ENCODE measurements around the gene MAPK11. TPM values are rescaled to one million over a fixed set of nuclear protein-coding genes. Genes with fewer than 3 reads are reported as not detected.
"Not testable (repeated sequence)": the region's sequence is repeated elsewhere in the genome, so short reads cannot be mapped to it uniquely, and the experiment has no call there.

The MAPK11 gene
- total RNA-seq, 1 experiment from 2014 or later = 14.3 TPM

GRCh38 chr22:50275181-50276055 is 5.2 kb upstream of the MAPK11 start:
- no peaks in the 10 kb centered on the region for H3K9me3 Mint-ChIP-seq (ENCODE audit: low read depth, unreplicated experiment)
- CTCF ChIA-PET = interaction anchor here (0.6 to 1.4 kb wide), 2 partner anchors 18 to 288 kb away, joined by 3 to 5 read pairs; no protein-coding TSS in a partner anchor
- H3K4me1 Mint-ChIP-seq (ENCODE audit: low read depth, unreplicated experiment) = peaks cover 10% of the 10 kb centered on the region
- TF ChIP-seq, protein P1, sequence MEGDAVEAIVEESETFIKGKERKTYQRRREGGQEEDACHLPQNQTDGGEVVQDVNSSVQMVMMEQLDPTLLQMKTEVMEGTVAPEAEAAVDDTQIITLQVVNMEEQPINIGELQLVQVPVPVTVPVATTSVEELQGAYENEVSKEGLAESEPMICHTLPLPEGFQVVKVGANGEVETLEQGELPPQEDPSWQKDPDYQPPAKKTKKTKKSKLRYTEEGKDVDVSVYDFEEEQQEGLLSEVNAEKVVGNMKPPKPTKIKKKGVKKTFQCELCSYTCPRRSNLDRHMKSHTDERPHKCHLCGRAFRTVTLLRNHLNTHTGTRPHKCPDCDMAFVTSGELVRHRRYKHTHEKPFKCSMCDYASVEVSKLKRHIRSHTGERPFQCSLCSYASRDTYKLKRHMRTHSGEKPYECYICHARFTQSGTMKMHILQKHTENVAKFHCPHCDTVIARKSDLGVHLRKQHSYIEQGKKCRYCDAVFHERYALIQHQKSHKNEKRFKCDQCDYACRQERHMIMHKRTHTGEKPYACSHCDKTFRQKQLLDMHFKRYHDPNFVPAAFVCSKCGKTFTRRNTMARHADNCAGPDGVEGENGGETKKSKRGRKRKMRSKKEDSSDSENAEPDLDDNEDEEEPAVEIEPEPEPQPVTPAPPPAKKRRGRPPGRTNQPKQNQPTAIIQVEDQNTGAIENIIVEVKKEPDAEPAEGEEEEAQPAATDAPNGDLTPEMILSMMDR (IDR thresholded peaks at IDR 0.05; ENCODE audit: unreplicated experiment) = no peak
- H3K27ac Mint-ChIP-seq (ENCODE audit: unreplicated experiment) = no peak overlapping the region
- intact Hi-C loops (cut with micrococcal nuclease; ENCODE audit: unreplicated experiment) = no loop called here
- peaks cover 79% of the 10 kb centered on the region for H3K36me3 Mint-ChIP-seq (ENCODE audit: insufficient read depth, unreplicated experiment)
- no peak for DNase-seq
- no peak overlapping the region for H3K4me3 Mint-ChIP-seq (ENCODE audit: low read depth, unreplicated experiment)
- BruUV-seq (replicated peaks) = TSS peak; percentile 79
- no peaks in the 10 kb centered on the region for H3K27me3 Mint-ChIP-seq (ENCODE audit: unreplicated experiment)

DNA sequence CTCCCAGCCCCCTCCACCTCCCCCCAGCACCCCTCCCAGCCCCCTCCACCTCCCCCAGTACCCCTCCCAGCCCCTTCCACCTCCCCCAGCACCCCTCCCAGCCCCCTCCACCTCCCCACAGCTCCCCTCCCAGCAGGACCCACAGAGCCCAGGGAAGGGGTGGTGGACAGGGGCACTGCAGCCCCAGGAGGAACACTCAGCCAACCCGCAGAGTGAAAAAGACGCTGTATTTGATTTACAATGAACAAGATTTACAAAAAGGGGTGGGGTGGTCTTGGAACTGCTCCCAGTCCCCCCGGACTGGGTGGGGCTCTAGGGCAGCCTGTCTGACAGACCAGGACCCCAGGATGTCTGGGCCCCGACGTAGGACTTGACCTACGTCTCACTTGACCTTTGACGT is 4.6 kb upstream of the MAPK11 start:
- no peak overlapping the region for H3K4me3 Mint-ChIP-seq (ENCODE audit: low read depth, unreplicated experiment)
- no peaks in the 10 kb centered on the region for H3K27me3 Mint-ChIP-seq (ENCODE audit: unreplicated experiment)
- TF ChIP-seq, protein P1 (IDR thresholded peaks at IDR 0.05; ENCODE audit: unreplicated experiment) = no peak
- no peaks in the 10 kb centered on the region for H3K9me3 Mint-ChIP-seq (ENCODE audit: low read depth, unreplicated experiment)
- intact Hi-C loops (cut with micrococcal nuclease; ENCODE audit: unreplicated experiment) = loop anchor here (5.0 kb wide), 1 partner anchor 53 kb away; the partner anchor contains the start of gene DENND6B
- peaks cover 84% of the 10 kb centered on the region for H3K36me3 Mint-ChIP-seq (ENCODE audit: insufficient read depth, unreplicated experiment)
- no TSS peak for BruUV-seq (replicated peaks)
- H3K4me1 Mint-ChIP-seq (ENCODE audit: low read depth, unreplicated experiment) = peaks cover 10% of the 10 kb centered on the region
- DNase-seq = no peak
- CTCF ChIA-PET = no interaction called here
- no peak overlapping the region for H3K27ac Mint-ChIP-seq (ENCODE audit: unreplicated experiment)

- intact Hi-C loops (cut with micrococcal nuclease; ENCODE audit: unreplicated experiment) = loop anchor here (5.0 kb wide), 1 partner anchor 53 kb away; the partner anchor contains the start of gene DENND6B
- BruUV-seq (replicated peaks) = no TSS peak
- Mint-ChIP-seq H3K27me3 (ENCODE audit: unreplicated experiment) (no peaks in the 10 kb centered on the region), H3K9me3 (ENCODE audit: low read depth, unreplicated experiment) (no peaks in the 10 kb centered on the region), H3K27ac (ENCODE audit: unreplicated experiment) (peak overlapping the region; percentile 52), H3K4me3 (ENCODE audit: low read depth, unreplicated experiment) (no peak overlapping the region), H3K4me1 (ENCODE audit: low read depth, unreplicated experiment) (peaks cover 13% of the 10 kb centered on the region), H3K36me3 (ENCODE audit: insufficient read depth, unreplicated experiment) (peaks cover 84% of the 10 kb centered on the region)
- DNase-seq = peak; percentile 60
- CTCF ChIA-PET = no interaction called here
- TF ChIP-seq, protein P1 (IDR thresholded peaks at IDR 0.05; ENCODE audit: unreplicated experiment) = peak; percentile 44
Measured at GRCh38 chr22:50274311-50274710, 4.1 kb upstream of the MAPK11 start.

- intact Hi-C loops (cut with micrococcal nuclease; ENCODE audit: unreplicated experiment) = loop anchor here (5.0 kb wide), 1 partner anchor 54 kb away; the partner anchor contains the start of gene DENND6B
- H3K4me3 Mint-ChIP-seq (ENCODE audit: low read depth, unreplicated experiment); H3K9me3 Mint-ChIP-seq (ENCODE audit: low read depth, unreplicated experiment); DNase-seq; H3K27me3 Mint-ChIP-seq (ENCODE audit: unreplicated experiment); BruUV-seq (replicated peaks); CTCF ChIA-PET: not testable (repeated sequence)
- Mint-ChIP-seq H3K27ac (ENCODE audit: unreplicated experiment) (peak overlapping the region; percentile 52), H3K36me3 (ENCODE audit: insufficient read depth, unreplicated experiment) (peaks cover 83% of the 10 kb centered on the region), H3K4me1 (ENCODE audit: low read depth, unreplicated experiment) (peaks cover 18% of the 10 kb centered on the region)
Measured at GRCh38 chr22:50273781-50274180, 3.6 kb upstream of the MAPK11 start.

DNA sequence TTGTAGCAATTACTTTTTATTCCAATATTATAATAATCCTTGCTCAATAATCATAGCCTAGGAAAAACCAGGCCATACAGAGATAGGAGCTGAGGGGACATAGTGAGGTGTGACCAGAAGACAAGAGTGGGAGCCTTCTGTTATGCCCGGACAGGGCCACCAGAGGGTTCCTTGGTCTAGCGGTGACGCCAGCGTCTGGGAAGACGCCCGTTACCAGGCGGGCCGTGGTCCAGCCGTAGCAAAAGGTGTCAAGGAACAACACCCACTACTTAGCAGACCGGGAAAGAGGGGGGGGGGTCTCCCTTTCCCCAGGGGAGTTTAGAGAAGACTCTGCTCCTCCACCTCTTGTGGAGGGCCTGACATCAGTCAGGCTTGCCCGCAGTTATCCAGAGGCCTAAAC is 3.2 kb upstream of the MAPK11 start:
- BruUV-seq (replicated peaks); H3K4me3 Mint-ChIP-seq (ENCODE audit: low read depth, unreplicated experiment); H3K9me3 Mint-ChIP-seq (ENCODE audit: low read depth, unreplicated experiment); H3K27me3 Mint-ChIP-seq (ENCODE audit: unreplicated experiment); DNase-seq; H3K27ac Mint-ChIP-seq (ENCODE audit: unreplicated experiment): not testable (repeated sequence)
- intact Hi-C loops (cut with micrococcal nuclease; ENCODE audit: unreplicated experiment) = loop anchor here (5.0 kb wide), 1 partner anchor 54 kb away; the partner anchor contains the start of gene DENND6B
- Mint-ChIP-seq H3K4me1 (ENCODE audit: low read depth, unreplicated experiment) (peaks cover 22% of the 10 kb centered on the region), H3K36me3 (ENCODE audit: insufficient read depth, unreplicated experiment) (peaks cover 83% of the 10 kb centered on the region)
- CTCF ChIA-PET = interaction anchor here (0.7 kb wide), 1 partner anchor 10 kb away, joined by 4 read pairs; no protein-coding TSS in a partner anchor
